ENCODE data around the gene ECT2. TPM values are rescaled to one million over a fixed set of nuclear protein-coding genes. Genes with fewer than 3 reads are reported as not detected.
A peak's percentile ranks its signal among the peaks of the same experiment; 100 is the strongest.
"Not testable (repeated sequence)": the region's sequence is repeated elsewhere in the genome, so short reads cannot be mapped to it uniquely, and the experiment has no call there.

The ECT2 gene
- total RNA-seq, 1 donor from 2014 or later = 31.5 TPM

GRCh38 chr3:172749230-172749965, 1.1 kb upstream of the ECT2 start:
- peak; percentile 47 for DNase-seq

- no peak for DNase-seq
These were observed 508 bp upstream of the ECT2 start for GRCh38 chr3:172750069-172750367.

- DNase-seq = peak; percentile 51
These were observed 714 bp downstream of the ECT2 start for GRCh38 chr3:172751175-172751704.

GRCh38 chr3:172752651-172753050, 2.1 kb downstream of the ECT2 start:
- no peak for DNase-seq

GRCh38 chr3:172753125-172753524, 2.6 kb downstream of the ECT2 start:
- no peak for DNase-seq

- DNase-seq = not testable (repeated sequence)
These were observed 9.9 kb downstream of the ECT2 start for GRCh38 chr3:172760416-172760815.

GRCh38 chr3:172766241-172766640, 15.7 kb downstream of the ECT2 start:
- no peak for DNase-seq

- no peak for DNase-seq
These were observed 16.3 kb downstream of the ECT2 start for GRCh38 chr3:172766718-172767405.

GRCh38 chr3:172770382-172770781, 19.9 kb downstream of the ECT2 start:
- DNase-seq = no peak

- no peak for DNase-seq
These were observed 21.1 kb downstream of the ECT2 start for GRCh38 chr3:172771672-172772071.

- no peak for DNase-seq
These were observed 25.7 kb downstream of the ECT2 start for GRCh38 chr3:172776049-172776717.

- DNase-seq = no peak
These were observed 27.4 kb downstream of the ECT2 start for GRCh38 chr3:172777901-172778300.

- DNase-seq = no peak
These were observed 31.7 kb downstream of the ECT2 start for GRCh38 chr3:172782235-172782634.

- DNase-seq = peak; percentile 1
These were observed 35.5 kb downstream of the ECT2 start for GRCh38 chr3:172786036-172786435.

GRCh38 chr3:172787019-172787418, 36.5 kb downstream of the ECT2 start:
- no peak for DNase-seq

- no peak for DNase-seq
These were observed 37.2 kb downstream of the ECT2 start for GRCh38 chr3:172787746-172788145.

GRCh38 chr3:172799246-172799645, 48.7 kb downstream of the ECT2 start:
- no peak for DNase-seq

GRCh38 chr3:172800156-172800555, 49.6 kb downstream of the ECT2 start:
- DNase-seq = no peak

GRCh38 chr3:172803489-172803888, 53.0 kb downstream of the ECT2 start:
- DNase-seq = no peak

GRCh38 chr3:172804323-172804722, 53.8 kb downstream of the ECT2 start:
- DNase-seq = no peak

- DNase-seq = peak; percentile 58
These were observed 58.5 kb downstream of the ECT2 start for GRCh38 chr3:172808969-172809546.

GRCh38 chr3:172811099-172811498, 60.6 kb downstream of the ECT2 start:
- no peak for DNase-seq

GRCh38 chr3:172813462-172813861, 62.9 kb downstream of the ECT2 start:
- DNase-seq = no peak
